ENCODE data around the gene DLGAP1. TPM values are rescaled to one million over a fixed set of nuclear protein-coding genes. Genes with fewer than 3 reads are reported as not detected.

DLGAP1 gene
- total and polyA plus RNA-seq, 2 of the 13 experiments (the other 11 are each of a cell fraction or from before 2014, with no cell fraction given): 0.01 TPM; not detected in 1

DNA sequence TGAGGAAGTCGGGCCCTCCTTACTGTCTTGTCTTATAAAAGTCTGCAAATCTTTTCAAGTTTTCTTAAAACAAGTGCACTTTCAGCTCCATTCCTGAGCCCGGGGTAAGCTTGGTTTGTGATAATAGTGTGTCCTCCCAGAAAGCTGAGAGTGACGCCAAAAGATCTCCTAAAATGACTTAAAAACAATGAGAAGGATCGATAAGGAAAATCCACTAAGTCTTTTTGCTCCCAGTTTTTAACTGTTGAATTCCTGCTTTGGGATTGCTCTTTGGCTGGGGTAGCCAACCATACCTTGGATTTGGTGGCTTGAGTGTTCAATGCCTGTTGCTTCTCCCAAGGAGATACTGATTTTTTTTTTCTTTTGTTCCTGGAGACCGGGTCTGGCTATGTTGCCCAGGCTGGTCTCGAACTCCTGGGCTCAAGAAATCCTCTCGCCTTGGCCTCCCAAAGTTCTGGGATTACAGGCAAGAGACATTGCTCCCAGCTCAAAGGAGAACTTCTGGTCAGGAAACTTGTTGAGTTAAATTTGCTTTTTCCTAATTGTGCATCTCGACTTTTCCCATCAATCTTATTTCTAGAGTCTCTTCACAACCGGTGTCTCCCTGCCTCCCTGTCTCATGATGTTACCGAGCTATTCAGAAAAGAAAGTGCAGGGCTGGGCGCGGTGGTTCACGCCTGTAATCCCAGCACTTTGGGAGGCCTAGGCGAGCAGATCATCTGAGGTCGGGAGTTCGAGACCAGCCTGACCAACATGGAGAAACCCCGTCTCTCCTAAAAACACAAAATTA, 1002.2 kb downstream of the DLGAP1 start (continued):
- TF ChIP-seq ZNF570 (CRISPR knock-in tag; IDR thresholded peaks at IDR 0.05; ENCODE audit: borderline replicate concordance) (no peak), IKZF4 (CRISPR knock-in tag; IDR thresholded peaks at IDR 0.05; ENCODE audit: borderline replicate concordance, low read depth, not compliant biosample characterization) (no peak), ZNF891 (CRISPR knock-in tag; IDR thresholded peaks at IDR 0.05) (no peak), KDM5A (IDR thresholded peaks at IDR 0.05; ENCODE audit: borderline replicate concordance, low read length) (peak; percentile 12; the same call in 1 of the 2 replicates), WIZ (CRISPR knock-in tag; IDR thresholded peaks at IDR 0.05) (no peak), CEBPB (IDR thresholded peaks at IDR 0.05; ENCODE audit: borderline replicate concordance, low read depth, low read length) (no peak)
- TF ChIP-seq, protein P1, sequence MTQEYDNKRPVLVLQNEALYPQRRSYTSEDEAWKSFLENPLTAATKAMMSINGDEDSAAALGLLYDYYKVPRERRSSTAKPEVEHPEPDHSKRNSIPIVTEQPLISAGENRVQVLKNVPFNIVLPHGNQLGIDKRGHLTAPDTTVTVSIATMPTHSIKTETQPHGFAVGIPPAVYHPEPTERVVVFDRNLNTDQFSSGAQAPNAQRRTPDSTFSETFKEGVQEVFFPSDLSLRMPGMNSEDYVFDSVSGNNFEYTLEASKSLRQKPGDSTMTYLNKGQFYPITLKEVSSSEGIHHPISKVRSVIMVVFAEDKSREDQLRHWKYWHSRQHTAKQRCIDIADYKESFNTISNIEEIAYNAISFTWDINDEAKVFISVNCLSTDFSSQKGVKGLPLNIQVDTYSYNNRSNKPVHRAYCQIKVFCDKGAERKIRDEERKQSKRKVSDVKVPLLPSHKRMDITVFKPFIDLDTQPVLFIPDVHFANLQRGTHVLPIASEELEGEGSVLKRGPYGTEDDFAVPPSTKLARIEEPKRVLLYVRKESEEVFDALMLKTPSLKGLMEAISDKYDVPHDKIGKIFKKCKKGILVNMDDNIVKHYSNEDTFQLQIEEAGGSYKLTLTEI (CRISPR knock-in tag; conservative IDR thresholded peaks at IDR 0.05): no peak

DNA sequence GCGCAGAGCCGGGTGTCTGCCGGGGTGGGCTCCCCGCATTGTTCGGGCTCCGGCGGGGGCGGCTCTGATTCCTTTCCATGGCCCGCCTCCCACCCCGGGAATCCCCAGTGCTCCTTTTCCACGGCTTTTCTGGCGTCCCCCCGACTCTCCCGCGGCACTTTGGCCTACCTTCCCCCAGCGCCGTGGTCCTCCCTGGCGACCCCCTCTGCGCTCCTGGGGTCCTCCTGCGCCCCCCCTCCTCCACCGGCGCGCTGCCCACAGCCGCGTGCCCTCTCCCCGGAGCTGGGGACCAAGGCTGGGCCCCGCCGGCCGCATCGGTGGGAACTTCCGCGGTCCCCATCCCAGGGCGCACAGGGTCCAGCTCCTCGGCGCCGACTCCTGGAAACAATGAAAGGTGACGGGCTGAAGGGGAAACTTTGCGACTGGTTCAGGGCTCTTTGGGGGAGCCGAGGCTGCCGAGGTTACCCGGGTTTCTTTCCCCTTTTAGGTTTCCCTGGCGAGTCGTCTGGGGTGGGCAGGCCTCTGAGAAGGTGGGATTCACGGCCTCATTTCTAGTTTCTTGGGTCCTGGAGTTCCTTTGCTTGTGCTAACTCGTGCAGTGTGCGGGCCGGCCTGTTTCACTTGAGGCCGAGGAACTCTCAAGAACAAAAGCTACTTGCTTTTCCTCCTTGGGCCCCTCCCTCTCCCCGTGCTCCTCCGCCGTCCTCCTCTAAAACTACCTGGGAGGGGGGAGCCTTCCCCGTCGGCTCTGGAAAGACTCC, 1002.9 kb downstream of the DLGAP1 start:
- Histone ChIP-seq H3K4me2 (ENCODE audit: low read depth, low read length) (peak overlapping the region; percentile 72), H3K4me3 (replicated peaks in 1 of 3; ENCODE audit: insufficient read depth in 1 of 3, low read depth in 2 of 3, low read length in 3 of 3) (peak overlapping the region; percentile 82 to 93 (median 93)), H3K9ac (ENCODE audit: insufficient read depth, low read depth, low read length) (peak overlapping the region; percentile 96), H3K4me1 (ENCODE audit: insufficient read depth, low read length) (peaks cover 33% of the 10 kb centered on the region), H3K27ac (ENCODE audit: extremely low read length, insufficient read depth, low read length) (peak overlapping the region; percentile 90), H3K27me3 (ENCODE audit: control insufficient read depth in 1 of 2, insufficient read depth in 2 of 2, low read length in 2 of 2) (no peaks in the 10 kb centered on the region; a peak in 1 of 5 replicates), H4K20me1 (ENCODE audit: insufficient read depth, low read length) (peaks cover 26% of the 10 kb centered on the region), H3K36me3 (replicated peaks in 1 of 2; ENCODE audit: control insufficient read depth in 1 of 2, insufficient read depth in 2 of 2, low read length in 2 of 2) (peaks cover 0 to 10% of the 10 kb centered on the region in 2 experiments; a peak in 2 of 5 replicates), H2AFZ (ENCODE audit: low read length) (no peak overlapping the region), H3K9me3 (ENCODE audit: low read length) (no peaks in the 10 kb centered on the region), H3K79me2 (ENCODE audit: insufficient read depth, low read length) (peaks cover 81% of the 10 kb centered on the region)
- DNase-seq (ENCODE audit: low spot score) (no peak), ATAC-seq (no peak), FAIRE-seq (no peak)
- ChIA-PET POLR2A (interaction anchor here (0.8 to 5.8 kb wide), 7 partner anchors 28 to 213 kb away, joined by 3 to 79 read pairs (median 7); partner anchors contain the start of gene MYL12A), CTCF (ENCODE audit: low intra/inter-chr PET ratio, low total read pairs) (no interaction called here)
- intact Hi-C loops (cut with micrococcal nuclease; ENCODE audit: unreplicated experiment) (no loop called here), in situ Hi-C loops (cut with HindIII; ENCODE audit: extremely low pct_ligation_motif_present, low pct_unique_long_range_greater_than_20kb) (loop anchor here (5.0 to 25.0 kb wide), 5 partner anchors 140 to 390 kb away; no protein-coding TSS in a partner anchor)
- BruUV-seq (replicated peaks): no TSS peak
- WGBS (ENCODE audit: low lambda C conversion rate): 1% methylated on average over 31 of the region's 53 CpGs
- TF ChIP-seq FOXA1 (IDR thresholded peaks at IDR 0.05) (no peak), FOXA1 (CRISPR knock-in tag; IDR thresholded peaks at IDR 0.05) (no peak), SNAPC2 (CRISPR knock-in tag; IDR thresholded peaks at IDR 0.05) (no peak)
- TF ChIP-seq, protein P2, sequence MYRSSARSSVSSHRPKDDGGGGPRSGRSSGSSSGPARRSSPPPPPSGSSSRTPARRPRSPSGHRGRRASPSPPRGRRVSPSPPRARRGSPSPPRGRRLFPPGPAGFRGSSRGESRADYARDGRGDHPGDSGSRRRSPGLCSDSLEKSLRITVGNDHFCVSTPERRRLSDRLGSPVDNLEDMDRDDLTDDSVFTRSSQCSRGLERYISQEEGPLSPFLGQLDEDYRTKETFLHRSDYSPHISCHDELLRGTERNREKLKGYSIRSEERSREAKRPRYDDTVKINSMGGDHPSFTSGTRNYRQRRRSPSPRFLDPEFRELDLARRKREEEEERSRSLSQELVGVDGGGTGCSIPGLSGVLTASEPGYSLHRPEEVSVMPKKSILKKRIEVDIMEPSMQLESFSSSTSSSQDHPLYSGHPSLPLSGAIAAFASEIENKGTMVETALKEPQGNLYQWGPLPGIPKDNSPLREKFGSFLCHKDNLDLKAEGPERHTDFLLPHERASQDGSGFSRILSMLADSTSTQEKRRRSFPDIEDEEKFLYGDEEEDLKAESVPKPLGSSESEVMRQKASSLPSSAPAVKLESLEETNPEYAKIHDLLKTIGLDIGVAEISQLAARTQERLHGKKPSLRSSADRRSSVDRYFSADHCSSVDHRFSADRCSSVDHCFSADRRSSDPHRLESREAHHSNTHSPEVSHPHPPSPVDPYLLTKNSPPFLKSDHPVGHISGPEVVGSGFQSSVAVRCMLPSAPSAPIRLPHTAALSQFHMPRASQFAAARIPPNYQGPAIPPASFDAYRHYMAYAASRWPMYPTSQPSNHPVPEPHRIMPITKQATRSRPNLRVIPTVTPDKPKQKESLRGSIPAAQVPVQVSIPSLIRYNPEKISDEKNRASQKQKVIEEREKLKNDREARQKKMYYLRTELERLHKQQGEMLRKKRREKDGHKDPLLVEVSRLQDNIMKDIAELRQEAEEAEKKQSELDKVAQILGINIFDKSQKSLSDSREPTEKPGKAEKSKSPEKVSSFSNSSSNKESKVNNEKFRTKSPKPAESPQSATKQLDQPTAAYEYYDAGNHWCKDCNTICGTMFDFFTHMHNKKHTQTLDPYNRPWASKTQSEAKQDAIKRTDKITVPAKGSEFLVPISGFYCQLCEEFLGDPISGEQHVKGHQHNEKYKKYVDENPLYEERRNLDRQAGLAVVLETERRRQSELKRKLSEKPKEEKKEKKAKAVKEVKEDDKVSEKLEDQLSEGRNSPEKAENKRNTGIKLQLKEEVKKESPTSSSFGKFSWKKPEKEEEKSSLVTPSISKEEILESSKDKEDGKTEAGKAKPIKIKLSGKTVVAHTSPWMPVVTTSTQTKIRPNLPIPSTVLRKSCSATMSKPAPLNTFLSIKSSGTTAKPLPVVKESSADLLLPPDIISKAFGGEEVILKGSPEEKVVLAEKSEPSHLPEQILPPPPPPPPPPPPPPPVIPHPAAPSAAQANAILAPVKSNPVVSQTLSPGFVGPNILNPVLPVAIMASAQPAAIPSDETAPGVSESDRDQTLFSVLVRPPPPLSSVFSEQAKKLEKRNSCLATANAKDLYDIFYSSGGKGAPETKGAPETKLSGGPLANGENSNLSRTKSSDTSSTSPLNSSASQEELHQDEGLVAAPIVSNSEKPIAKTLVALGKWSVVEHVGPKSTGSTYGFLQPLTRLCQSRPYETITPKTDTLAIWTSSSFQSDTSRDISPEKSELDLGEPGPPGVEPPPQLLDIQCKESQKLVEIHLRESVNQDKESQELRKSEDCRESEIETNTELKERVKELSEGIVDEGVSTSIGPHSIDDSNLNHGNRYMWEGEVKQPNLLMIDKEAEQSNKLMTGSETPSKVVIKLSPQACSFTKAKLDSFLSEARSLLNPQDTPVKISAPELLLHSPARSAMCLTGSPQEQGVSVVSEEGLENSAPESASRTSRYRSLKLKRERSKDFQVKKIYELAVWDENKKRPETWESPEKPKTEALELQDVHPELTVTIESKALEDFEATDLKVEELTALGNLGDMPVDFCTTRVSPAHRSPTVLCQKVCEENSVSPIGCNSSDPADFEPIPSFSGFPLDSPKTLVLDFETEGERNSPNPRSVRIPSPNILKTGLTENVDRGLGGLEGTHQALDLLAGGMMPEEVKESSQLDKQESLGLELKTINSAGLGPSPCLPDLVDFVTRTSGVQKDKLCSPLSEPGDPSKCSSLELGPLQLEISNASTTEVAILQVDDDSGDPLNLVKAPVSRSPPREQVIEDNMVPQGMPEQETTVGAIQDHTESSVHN (CRISPR knock-in tag; IDR thresholded peaks at IDR 0.05): no peak

Data from HepG2 (cell line).